SK-N-SH (cell line): ENCODE measurements around the gene HSD11B2. TPM values are rescaled to one million over a fixed set of nuclear protein-coding genes. Genes with fewer than 3 reads are reported as not detected.

Experiments
- CTCF ChIA-PET: fragments of 300-600, 350-600 bp; formaldehyde crosslinking; extraction: SDS; loops from one replicate; lab custom pipeline; 2021; lab: Yijun Ruan, JAX
- POLR2A ChIA-PET: fragments of 350-600 bp; sonication (Branson Sonifier 250); formaldehyde crosslinking; extraction: SDS; loops from one replicate; lab custom pipeline; 2020; ENCODE audit warnings: antibody characterized with exemption, inconsistent platforms; lab: Yijun Ruan, JAX
- DNase-seq: peaks from one replicate; pipeline ENCODE4 v3.0.0; 2012
- H2AFZ ChIP-seq: fragments of 200-600 bp; sonication (generic); 2 replicates; pipeline ENCODE4 v1.8.1; 2016; ENCODE audit warnings: antibody characterized with exemption, mild to moderate bottlenecking, low read depth
- H3F3A ChIP-seq: fragments of 200-600 bp; sonication (generic); replicated peaks from 2 replicates; pipeline ENCODE3; 2016; ENCODE audit warnings: antibody characterized with exemption, mild to moderate bottlenecking; ENCODE audit not compliant: insufficient read depth
- H3K27ac ChIP-seq, 2 experiments: fragments of 200-500 bp in 1 of 2; fragments of 200-600 bp in 1 of 2; sonication (Bioruptor generic) in 1 of 2; sonication (generic), shearing (Covaris generic) in 1 of 2; 2 replicates each; pipeline versions ENCODE4 v1.5.1 to v1.6.1; 2014 to 2016; ENCODE audit warnings: low read depth in 2 of 2, inconsistent platforms in 1 of 2, low read length in 1 of 2, mild to moderate bottlenecking in 1 of 2, mixed read lengths in 1 of 2
- H3K27me3 ChIP-seq: fragments of 200-600 bp; sonication (generic), shearing (Covaris generic); 2 replicates; pipeline ENCODE4 v1.6.1; 2016; ENCODE audit warnings: mixed run types; ENCODE audit not compliant: insufficient read depth
- H3K36me3 ChIP-seq, 2 experiments: fragments of 200-500 bp in 1 of 2; fragments of 200-600 bp in 1 of 2; sonication (Bioruptor generic) in 1 of 2; sonication (generic) in 1 of 2; replicated peaks in 1 of 2; 2 replicates each; pipeline versions ENCODE3 to v1.5.1; 2014 to 2016; ENCODE audit warnings: low read length in 1 of 2, mild to moderate bottlenecking in 1 of 2; ENCODE audit not compliant: insufficient read depth in 2 of 2, control insufficient read depth in 1 of 2
- H3K4me1 ChIP-seq, 2 experiments: fragments of 200-500 bp in 1 of 2; fragments of 200-600 bp in 1 of 2; sonication (Bioruptor generic) in 1 of 2; sonication (generic), shearing (Covaris generic) in 1 of 2; 2 replicates each; pipeline versions ENCODE4 v1.5.1 to v1.6.1; 2014 to 2016; ENCODE audit warnings: low read depth in 1 of 2, low read length in 1 of 2, mixed run types in 1 of 2; ENCODE audit not compliant: insufficient read depth in 2 of 2, control insufficient read depth in 1 of 2
- H3K4me2 ChIP-seq: fragments of 200-600 bp; sonication (generic), shearing (Covaris generic); 2 replicates; pipeline ENCODE4 v1.6.1; 2017; ENCODE audit warnings: mixed run types
- H3K4me3 ChIP-seq, 2 experiments: fragments of 200-500 bp in 1 of 2; fragments of 200-600 bp in 1 of 2; sonication (Bioruptor generic) in 1 of 2; sonication (generic), shearing (Covaris generic) in 1 of 2; 2 replicates each; pipeline versions ENCODE4 v1.5.1 to v1.8.1; 2014 to 2016; ENCODE audit warnings: low read depth in 2 of 2, inconsistent platforms in 1 of 2, low read length in 1 of 2, mild to moderate bottlenecking in 1 of 2, mixed read lengths in 1 of 2, moderate library complexity in 1 of 2
- H3K79me2 ChIP-seq: fragments of 200-600 bp; sonication (generic); 2 replicates; pipeline ENCODE4 v1.8.1; 2017; ENCODE audit warnings: mild to moderate bottlenecking; ENCODE audit not compliant: insufficient read depth
- H3K9ac ChIP-seq: fragments of 200-600 bp; sonication (generic); 2 replicates; pipeline ENCODE4 v1.6.1; 2017; ENCODE audit warnings: mixed run types
- H3K9me2 ChIP-seq: fragments of 200-600 bp; sonication (generic); 2 replicates; pipeline ENCODE4 v1.6.1; 2017; ENCODE audit warnings: mixed run types
- H3K9me3 ChIP-seq: fragments of 200-600 bp; sonication (generic); 2 replicates; pipeline ENCODE4 v1.6.1; 2017; ENCODE audit warnings: mixed run types, mild to moderate bottlenecking, moderate library complexity
- H4K20me1 ChIP-seq: fragments of 200-600 bp; sonication (generic); 2 replicates; pipeline ENCODE4 v1.6.1; 2017; ENCODE audit warnings: mild to moderate bottlenecking, mixed run types; ENCODE audit not compliant: insufficient read depth
- CHD2 ChIP-seq: fragments of 150-350 bp; IDR thresholded peaks from 2 replicates; pipeline ENCODE4 v1.6.1; 2018; ENCODE audit warnings: low read length; ENCODE audit not compliant: partially characterized antibody
- CTCF ChIP-seq: fragments of 200-600 bp; sonication (generic); IDR thresholded peaks from 2 replicates; pipeline ENCODE4 v1.6.1; 2017; ENCODE audit warnings: antibody characterized with exemption, mild to moderate bottlenecking, moderate library complexity
- ELF1 ChIP-seq: IDR thresholded peaks from 2 replicates; pipeline ENCODE4 v1.4.0; 2012
- EZH2phosphoT487 ChIP-seq: fragments of 200-600 bp; sonication (generic); IDR thresholded peaks from 2 replicates; pipeline ENCODE4 v1.6.1; 2017; ENCODE audit warnings: low read depth, mixed run types, mild to moderate bottlenecking, antibody characterized with exemption, moderate library complexity, borderline replicate concordance
- MEF2A ChIP-seq: IDR thresholded peaks from 2 replicates; pipeline ENCODE4 v1.4.0; 2012; ENCODE audit warnings: low read depth, borderline replicate concordance
- NFIC ChIP-seq: IDR thresholded peaks from 2 replicates; pipeline ENCODE4 v1.4.0; 2012; ENCODE audit warnings: borderline replicate concordance
- RAD21 ChIP-seq: IDR thresholded peaks from 2 replicates; pipeline ENCODE4 v1.6.1; 2012; ENCODE audit warnings: mild to moderate bottlenecking, low read length
- SIN3A ChIP-seq: IDR thresholded peaks from 2 replicates; pipeline ENCODE4 v1.6.1; 2012; ENCODE audit warnings: low read depth, mild to moderate bottlenecking, low read length, moderate library complexity, borderline replicate concordance
- SMC3 ChIP-seq: IDR thresholded peaks from 2 replicates; pipeline ENCODE4 v1.6.1; 2012; ENCODE audit warnings: low read depth, low read length, improper control_type of control experiment
- TAF1 ChIP-seq: IDR thresholded peaks from 2 replicates; pipeline ENCODE4 v1.6.1; 2012; ENCODE audit warnings: low read depth, mild to moderate bottlenecking, low read length, moderate library complexity, borderline replicate concordance
- USF1 ChIP-seq: IDR thresholded peaks from 2 replicates; pipeline ENCODE4 v1.4.0; 2012; ENCODE audit warnings: low read depth, borderline replicate concordance
- USF2 ChIP-seq: fragments of 150-350 bp; IDR thresholded peaks from 2 replicates; pipeline ENCODE4 v1.6.1; 2017; ENCODE audit warnings: antibody characterized with exemption, low read length, low read depth, borderline replicate concordance
- ZBTB33 ChIP-seq: IDR thresholded peaks from 2 replicates; pipeline ENCODE4 v1.4.0; 2012; ENCODE audit warnings: low read depth, borderline replicate concordance
- WGBS: methylation state at CpG from one replicate; pipeline ENCODE4 v1.1.6; 2017; ENCODE audit warnings: low lambda C conversion rate; 5-methylcytosine and 5-hydroxymethylcytosine counted together
- polyA plus RNA-seq, 3 experiments: library from polyadenylated mRNA; depleted of rRNA; stranded (reverse); fragments of >200 nt; gene quantifications; 2 replicates each; pipeline ENCODE4 v1.2.3, GENCODE V29; 2012

HSD11B2 gene
- polyA plus RNA-seq, 1 of the 3 experiments (the other 2 are of a cell fraction), result 0.23 TPM

- WGBS, result 69% methylated on average over 7 of the region's 7 CpGs
- H3K9me3 ChIP-seq, result no peaks in the 10 kb centered on the region
- H3K79me2 ChIP-seq, result no peaks in the 10 kb centered on the region
- no peak overlapping the region for H3K4me3 ChIP-seq
- H4K20me1 ChIP-seq, result no peaks in the 10 kb centered on the region
- no peak overlapping the region for H3K4me2 ChIP-seq
- no peaks in the 10 kb centered on the region for H3F3A ChIP-seq
- POLR2A ChIA-PET, result no interaction called here
- H3K27me3 ChIP-seq, result no peaks in the 10 kb centered on the region; the same call in 1 of the 2 replicates
- no peak overlapping the region for H2AFZ ChIP-seq
- H3K9me2 ChIP-seq, result no peaks in the 10 kb centered on the region
- TF ChIP-seq SIN3A, result no peak
- no peak for TF ChIP-seq TAF1
- TF ChIP-seq CTCF, result no peak
- TF ChIP-seq USF2, result no peak
- TF ChIP-seq ZBTB33, result no peak
- peaks cover 0 to 12% of the 10 kb centered on the region in 2 experiments; a peak in 1 of 4 replicates for H3K4me1 ChIP-seq
- CTCF ChIA-PET, result interaction anchor here (0.6 to 5.9 kb wide), 11 partner anchors 9 to 108 kb away, joined by 3 to 76 read pairs (median 6); partner anchors contain the start of genes ATP6V0D1, KCTD19, LRRC36 and ZDHHC1
- no peak overlapping the region for H3K27ac ChIP-seq
- no peak for DNase-seq
- no peaks in the 10 kb centered on the region for H3K36me3 ChIP-seq
- H3K9ac ChIP-seq, result no peak overlapping the region
These were observed 4.0 kb upstream of the HSD11B2 start for GRCh38 chr16:67426950-67427349.

GRCh38 chr16:67428146-67428731 lies 2.7 kb upstream of the HSD11B2 start:
- ChIA-PET CTCF (interaction anchor here (0.6 to 5.9 kb wide), 35 partner anchors 11 to 237 kb away, joined by 3 to 76 read pairs (median 5); partner anchors contain the start of genes ATP6V0D1, KCTD19, LRRC36 and RIPOR1), POLR2A (interaction anchor here (1.0 kb wide), 1 partner anchor 37 kb away, joined by 3 read pairs; no protein-coding TSS in a partner anchor)
- no peak overlapping the region for H3K4me3 ChIP-seq
- TF ChIP-seq EZH2phosphoT487 (no peak), CHD2 (no peak), MEF2A (no peak), NFIC (no peak), ELF1 (no peak), TAF1 (no peak), CTCF (peak; percentile 70), SMC3 (peak; percentile 74), USF1 (no peak), RAD21 (peak; percentile 75)
- no peaks in the 10 kb centered on the region for H3K9me3 ChIP-seq
- H3K27ac ChIP-seq, result no peak overlapping the region
- no peaks in the 10 kb centered on the region for H3K36me3 ChIP-seq
- no peaks in the 10 kb centered on the region for H3K9me2 ChIP-seq
- H3K4me1 ChIP-seq, result peaks cover 0 to 12% of the 10 kb centered on the region in 2 experiments; a peak in 1 of 4 replicates
- no peaks in the 10 kb centered on the region; the same call in 1 of the 2 replicates for H3K27me3 ChIP-seq
- H3F3A ChIP-seq, result no peaks in the 10 kb centered on the region
- H3K79me2 ChIP-seq, result no peaks in the 10 kb centered on the region
- peak; percentile 82 for DNase-seq
- no peak overlapping the region for H3K9ac ChIP-seq
- no peak overlapping the region for H2AFZ ChIP-seq
- WGBS, result 33% methylated on average over 8 of the region's 11 CpGs
- no peak overlapping the region for H3K4me2 ChIP-seq
- H4K20me1 ChIP-seq, result no peaks in the 10 kb centered on the region
